RPMI7951 (cell line): ENCODE data around the gene HEY2. TPM values are rescaled to one million over a fixed set of nuclear protein-coding genes. Genes with fewer than 3 reads are reported as not detected.
A peak's percentile ranks its signal among the peaks of the same experiment; 100 is the strongest.
"Not testable (repeated sequence)": the region's sequence is repeated elsewhere in the genome, so short reads cannot be mapped to it uniquely, and the experiment has no call there.

Experiments
- DNase-seq: peaks from one replicate; pipeline ENCODE4 v3.0.0-alpha.2; 2012; ENCODE audit warnings: low read depth
- total RNA-seq: library from RNA; depleted of rRNA; stranded (reverse); fragments of >200 nt; shearing (Covaris generic); gene quantifications from 2 replicates; pipeline ENCODE4 v1.2.3, GENCODE V29; 2014

Gene HEY2
- total RNA-seq, 1 experiment from 2014 or later, result 0.36 TPM

DNA sequence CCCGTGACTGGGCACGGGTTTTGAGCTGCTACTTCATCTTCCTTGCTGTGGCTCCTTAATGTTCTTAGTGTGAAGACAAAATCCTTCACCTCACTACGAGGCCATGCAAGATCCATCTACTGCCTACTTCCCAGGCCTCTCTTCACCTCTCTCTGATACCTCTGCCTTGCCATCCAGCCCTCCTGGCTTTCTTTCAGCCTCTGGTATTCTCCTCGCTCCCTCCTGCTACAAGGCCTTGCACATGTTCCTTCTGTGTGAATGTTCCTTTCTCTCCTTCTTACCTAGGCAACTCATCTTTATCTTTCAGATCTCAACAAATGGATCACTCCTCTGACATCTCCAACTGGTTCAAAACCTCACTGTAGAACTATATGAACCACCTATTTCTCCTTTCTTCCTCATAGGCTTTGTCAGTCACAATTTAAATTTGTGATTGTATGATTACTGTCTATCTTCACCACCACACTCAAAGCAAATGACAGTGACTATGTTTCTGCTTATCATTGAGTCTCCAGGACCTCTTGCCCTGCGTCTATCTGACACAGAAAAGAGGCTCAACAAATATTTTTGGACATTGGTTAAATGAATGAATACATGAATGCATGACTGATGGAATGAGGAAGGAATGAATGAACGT is 19.8 kb downstream of the HEY2 start:
- DNase-seq, result no peak

- peak; percentile 90 for DNase-seq
Observed at GRCh38 chr6:125773387-125774341, 24.2 kb downstream of the HEY2 start.

- not testable (repeated sequence) for DNase-seq
Observed at GRCh38 chr6:125776107-125776826, 26.8 kb downstream of the HEY2 start.

- peak; percentile 92 for DNase-seq
Observed at GRCh38 chr6:125779924-125780539, 30.6 kb downstream of the HEY2 start.

GRCh38 chr6:125780540-125781313 is 31.3 kb downstream of the HEY2 start:
- DNase-seq, result peak; percentile 76

DNA sequence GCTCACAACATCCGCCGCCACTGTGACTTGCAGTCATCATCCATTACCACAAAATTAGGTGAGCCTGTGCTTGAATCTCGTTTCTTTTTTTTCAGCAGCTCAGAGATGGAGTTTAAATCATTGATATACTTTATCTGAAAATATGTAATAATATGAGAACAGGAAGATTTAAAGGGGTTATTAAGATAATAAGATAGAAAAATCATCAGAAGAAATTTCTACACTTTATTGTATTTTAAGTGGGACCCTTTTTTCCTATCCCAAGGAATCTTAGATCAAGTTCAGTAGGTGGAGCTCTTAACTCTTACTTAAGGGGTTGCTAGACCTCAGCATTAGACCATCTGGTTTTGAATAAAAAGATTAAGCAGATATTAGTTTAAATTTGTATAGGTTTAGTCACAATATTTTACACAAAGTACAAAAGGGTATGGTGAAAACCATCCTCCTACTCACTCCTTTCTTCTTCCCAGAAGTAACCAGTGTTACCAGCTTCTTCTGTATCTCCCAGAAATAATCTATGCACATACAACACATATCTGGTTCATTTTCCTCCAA is 32.0 kb downstream of the HEY2 start:
- peak; percentile 35 for DNase-seq

DNA sequence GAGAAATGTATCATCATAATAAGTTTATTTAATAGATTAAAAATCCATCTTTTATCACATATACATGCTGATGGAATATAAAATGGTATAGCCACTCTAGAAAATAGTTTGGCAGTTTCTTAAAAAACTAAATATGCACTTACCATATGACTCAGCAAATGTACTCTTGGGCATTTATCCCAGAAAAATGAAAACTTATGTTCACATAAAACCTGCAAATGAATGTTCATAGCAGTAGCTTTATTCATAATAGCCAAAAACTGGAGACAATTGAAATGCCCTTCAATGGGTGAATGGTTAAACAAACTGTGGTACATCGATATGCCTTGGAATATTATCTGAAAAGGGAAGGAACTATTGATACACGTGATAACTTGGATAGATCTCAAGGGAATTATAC is 34.9 kb downstream of the HEY2 start:
- no peak for DNase-seq

DNA sequence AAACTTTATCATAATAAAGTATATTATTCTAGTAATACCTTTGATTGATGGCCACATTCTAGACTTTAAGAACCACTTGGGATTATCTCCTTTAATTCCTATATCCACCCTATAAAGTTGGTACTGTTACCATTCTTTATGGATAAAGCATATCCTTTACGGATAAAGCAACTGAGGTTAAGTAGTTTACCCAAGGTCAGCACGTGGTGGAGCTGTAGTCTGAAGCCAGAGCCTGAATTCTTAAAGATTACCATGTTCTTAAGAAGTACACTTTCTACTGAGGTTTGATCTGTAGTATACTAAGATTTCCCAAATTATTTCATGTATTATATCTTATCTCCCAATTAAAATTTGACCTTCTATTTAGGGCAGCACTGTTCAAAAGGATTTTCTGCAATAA is 38.4 kb downstream of the HEY2 start:
- peak; percentile 36 for DNase-seq

DNA sequence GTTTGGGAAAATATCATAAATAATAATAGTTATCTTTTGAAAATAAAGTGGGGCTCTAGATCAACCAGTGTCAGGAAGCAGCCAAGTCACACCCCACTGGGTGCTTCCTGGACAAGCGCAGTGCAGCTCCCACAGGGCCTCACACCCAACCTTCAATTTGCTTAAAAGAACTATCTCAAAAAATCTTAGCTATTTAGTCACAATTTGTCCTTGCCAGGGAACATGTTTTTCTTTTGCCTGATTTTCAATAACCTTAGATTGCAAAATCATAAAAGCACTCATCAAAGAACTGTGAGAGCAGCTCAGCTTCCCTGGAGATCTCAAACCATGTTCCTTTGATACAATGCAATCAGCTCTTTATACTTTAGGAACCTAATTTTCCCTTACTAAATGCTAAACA is 39.7 kb downstream of the HEY2 start:
- DNase-seq, result no peak

DNA sequence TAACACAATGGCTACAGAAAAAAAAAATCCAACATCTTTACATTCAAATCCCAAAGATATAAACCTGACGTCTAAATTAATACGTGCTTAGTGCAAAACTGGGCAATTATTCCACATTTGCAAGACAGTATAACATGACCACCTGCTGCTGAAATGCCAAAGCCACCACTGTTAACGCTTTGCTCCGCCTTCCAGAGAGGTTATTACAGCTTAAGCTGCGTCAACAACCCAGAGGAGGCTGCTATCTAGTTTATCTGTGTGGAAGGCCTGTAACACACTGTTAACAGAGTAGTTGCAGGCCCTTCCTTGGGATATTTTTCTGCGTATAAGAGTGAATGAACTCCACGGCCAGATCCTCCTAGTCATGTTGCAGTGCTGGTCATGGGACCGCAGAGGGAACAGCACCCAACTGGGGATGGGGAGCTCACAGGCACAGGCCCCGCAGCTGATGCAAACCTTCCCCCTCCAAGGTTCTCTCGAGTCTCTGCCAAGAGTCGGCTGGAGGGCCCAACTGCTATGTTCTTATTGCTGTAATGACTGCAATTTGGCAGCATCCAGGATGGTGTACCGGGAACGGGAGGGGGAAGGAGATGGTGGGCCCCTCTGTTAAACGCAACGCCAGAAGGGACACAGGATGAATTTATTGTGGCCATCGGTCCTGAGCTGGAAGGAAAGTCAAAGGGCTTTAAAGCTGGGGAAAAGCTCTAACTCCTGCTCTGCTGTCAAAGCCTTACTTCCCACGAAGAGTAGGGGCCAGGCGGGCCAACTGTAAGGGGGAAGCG is 40.3 kb downstream of the HEY2 start:
- DNase-seq, result peak; percentile 45

DNA sequence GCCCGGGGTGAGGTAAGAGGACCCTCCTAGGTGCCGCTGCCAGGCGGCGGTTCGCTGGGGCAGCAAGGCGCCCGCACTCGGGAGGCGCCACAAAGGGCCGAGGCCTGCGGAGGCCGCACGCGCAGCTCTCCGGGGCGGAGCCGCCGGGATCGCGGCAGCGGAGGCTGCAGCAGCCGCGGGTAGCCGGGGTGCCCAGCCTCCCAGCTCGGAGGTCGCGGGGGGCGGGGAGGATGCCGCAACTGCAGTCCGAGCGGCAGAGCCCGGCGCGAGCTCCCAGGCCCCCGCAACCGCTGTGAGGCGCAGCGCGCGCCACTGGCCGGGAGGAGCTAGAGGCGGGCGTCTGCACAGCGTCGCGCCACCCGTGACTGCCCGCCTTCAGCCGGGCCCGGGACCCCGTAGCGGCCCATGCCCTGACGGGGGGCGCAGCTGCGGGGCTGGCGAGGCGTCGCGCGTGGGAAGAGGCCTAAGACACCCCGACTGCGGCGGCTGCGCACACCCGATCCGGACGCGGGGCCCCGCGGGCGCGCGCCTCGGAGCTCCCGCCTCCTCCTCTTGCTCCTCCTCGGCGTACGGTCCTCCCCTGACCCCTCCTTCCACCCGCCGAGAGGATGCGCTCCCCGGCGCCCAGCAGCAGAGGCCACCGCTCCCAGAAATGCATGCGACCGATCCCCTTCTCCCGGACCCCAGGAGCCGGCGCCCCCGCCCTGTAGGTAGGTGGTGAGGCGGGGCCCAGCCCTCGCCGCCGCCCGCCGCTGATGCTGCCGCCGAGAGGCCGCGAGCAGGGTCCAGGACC is 41.1 kb downstream of the HEY2 start, which contains the start of gene NCOA7:
NCOA7 (plus strand) TSS at position 603 of the 793 bp plus-strand sequence. CDS start 24,395 bp downstream, outside the sequence.
- peak; percentile 78 for DNase-seq

DNA sequence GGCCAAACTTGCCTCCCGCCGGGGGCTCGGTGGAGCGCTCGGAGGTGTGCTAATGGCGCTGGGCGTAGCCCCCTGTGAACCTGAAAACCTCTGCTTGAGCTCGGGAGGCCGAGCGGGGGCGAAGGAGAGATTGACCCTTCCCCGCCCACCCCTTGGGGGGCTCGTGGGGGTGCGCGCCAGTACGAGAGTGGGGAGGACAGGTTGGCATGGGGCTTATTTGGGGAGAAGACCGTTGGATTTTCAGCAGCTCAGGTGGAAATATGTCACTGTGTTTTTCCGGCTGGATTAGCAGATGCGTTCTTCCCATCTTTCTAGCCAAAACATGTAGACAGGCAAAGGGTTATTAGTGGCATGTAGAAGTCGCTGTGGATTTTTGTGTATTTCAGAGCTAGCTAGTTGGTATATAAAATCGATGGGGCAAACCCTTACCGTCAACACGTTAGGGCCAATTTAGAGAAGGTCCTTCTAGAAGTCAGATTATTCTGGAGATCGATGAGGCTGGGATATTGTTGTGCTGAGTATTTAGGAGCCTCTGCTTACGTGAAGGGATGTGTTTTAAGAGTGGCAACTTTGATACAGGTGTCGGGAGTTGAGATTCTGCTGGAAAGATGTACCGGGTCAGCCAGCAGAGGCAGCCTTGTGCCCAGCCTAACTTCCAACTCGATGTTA is 41.9 kb downstream of the HEY2 start:
- DNase-seq, result peak; percentile 53

DNA sequence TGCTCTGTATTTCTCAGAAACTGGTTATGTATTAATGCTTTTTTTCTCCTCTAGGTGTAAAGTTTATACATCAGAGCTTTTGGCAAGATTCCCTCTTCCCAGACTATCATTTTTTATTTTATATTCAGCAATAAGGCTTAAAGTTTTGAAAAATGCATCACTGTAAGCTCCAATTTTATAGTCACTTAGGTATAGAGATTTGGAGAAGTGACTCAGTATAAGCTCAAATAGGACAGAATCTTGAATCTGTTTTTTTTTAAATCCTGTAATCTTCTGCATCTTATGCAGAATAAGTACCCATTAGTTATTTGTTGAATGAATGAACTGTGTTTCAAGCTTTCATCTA is 42.4 kb downstream of the HEY2 start:
- no peak for DNase-seq

DNA sequence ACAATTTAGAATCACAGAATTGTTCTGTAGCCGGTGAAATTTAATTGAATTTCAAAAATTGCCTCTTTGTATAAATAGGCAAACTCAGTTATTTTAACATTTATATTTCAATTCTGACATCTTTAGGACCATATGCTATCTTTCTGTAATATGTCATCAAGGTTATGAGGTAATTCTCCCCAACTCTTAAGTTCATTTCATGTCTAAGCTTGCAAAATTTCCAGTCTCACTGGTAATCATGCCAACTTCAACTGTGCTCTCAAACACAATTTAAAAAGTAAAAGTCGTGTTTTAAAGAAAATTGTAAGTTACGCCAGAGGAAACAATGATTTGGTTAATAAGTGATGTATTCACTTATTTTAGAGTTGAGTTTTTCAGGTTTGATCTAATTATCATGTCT is 42.7 kb downstream of the HEY2 start:
- no peak for DNase-seq

GRCh38 chr6:125792680-125793079 is 43.2 kb downstream of the HEY2 start:
- DNase-seq, result no peak

DNA sequence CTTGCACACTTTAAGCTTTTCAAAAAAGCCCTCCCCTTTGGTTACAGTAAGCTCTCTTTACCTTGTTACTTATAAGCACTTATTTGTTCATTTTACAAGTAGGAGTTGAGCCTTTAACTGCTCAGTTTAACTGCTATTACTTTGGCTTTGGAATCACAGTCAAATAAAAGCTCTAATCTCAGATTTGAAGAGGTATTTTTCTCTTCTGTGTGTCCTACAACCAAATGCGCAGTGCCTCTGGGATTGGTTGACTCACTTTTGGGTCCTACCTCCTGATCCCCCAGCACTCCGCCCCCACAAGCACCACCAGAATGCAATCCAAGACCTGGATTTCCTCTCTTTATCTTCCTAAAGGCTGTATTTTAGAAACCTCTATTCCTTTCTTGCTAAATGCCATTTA is 43.8 kb downstream of the HEY2 start:
- DNase-seq, result no peak

DNA sequence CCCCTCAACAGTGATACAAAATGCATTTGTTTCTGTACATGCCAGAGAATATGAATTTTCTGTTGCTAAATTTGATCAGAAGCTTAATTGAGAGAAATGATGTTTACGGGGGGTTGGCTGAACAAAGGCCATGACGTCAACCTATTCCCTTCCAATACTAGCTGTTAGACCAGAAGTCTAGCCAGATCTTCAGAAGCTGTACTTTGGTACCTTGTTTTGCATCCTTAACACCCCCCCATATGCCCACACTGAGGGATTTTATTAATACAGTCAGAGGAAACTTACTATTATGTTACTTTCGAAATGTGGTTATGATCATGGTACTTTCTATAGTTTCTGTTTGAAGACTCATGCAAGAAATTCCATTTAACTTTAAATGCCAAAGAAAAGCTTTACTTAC is 44.4 kb downstream of the HEY2 start:
- DNase-seq, result no peak

DNA sequence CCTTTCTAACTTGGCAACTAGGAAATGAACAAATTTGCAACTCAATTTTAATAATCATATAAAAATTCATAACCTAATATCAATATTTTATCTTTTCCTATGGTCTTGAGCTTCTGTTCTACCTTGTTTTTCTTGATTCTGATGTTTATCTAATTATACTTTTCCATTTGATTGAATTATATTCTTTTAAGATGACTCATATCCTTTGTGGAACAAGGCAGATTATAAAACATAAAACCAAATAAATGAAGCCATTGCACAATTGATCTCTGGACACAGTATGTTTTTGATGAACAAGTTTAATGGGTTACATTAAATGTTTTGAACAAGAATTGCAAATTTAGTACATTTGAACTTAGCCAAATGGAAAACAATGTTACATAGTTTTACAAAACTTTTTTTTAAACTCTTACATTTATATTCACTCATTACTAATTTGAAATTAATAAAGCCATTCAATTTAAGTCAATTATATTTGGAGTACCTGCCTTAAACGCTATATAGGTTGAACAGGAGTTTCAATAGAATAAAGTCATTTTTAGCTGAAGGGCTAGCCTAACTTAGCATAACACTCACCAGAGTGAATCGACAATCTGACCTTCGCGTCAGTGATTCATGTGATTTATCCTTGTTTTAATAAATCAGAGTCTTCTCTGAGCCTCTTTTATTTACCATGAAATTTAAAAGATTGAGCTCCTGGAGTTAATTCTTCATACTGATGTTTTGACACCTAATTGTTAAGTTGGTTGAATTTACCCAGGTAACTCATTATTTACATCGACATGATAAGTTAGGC is 45.1 kb downstream of the HEY2 start:
- DNase-seq, result no peak
